Immature natural killer cell (primary cell): ENCODE results near the gene PHAF1. TPM values are rescaled to one million over a fixed set of nuclear protein-coding genes. Genes with fewer than 3 reads are reported as not detected.

ENCODE experiments used
- DNase-seq, 3 donors: peaks; one replicate each; pipeline ENCODE4 v3.0.0; 2022; ENCODE audit warnings: mixed read lengths in 1 of 3
- H3K27ac Mint-ChIP-seq, 6 donors: one replicate each; pipeline ENCODE4 v1.8.0; 2020; ENCODE audit warnings: mixed read lengths in 6 of 6, mild to moderate bottlenecking in 5 of 6, inconsistent platforms in 4 of 6, moderate library complexity in 3 of 6
- H3K27me3 Mint-ChIP-seq, 3 donors: one replicate each; pipeline ENCODE4 v1.8.0; 2020 to 2021; ENCODE audit warnings: low read depth in 3 of 3, mild to moderate bottlenecking in 3 of 3, mixed read lengths in 3 of 3, moderate library complexity in 3 of 3, inconsistent platforms in 1 of 3
- H3K36me3 Mint-ChIP-seq, 3 donors: one replicate each; pipeline ENCODE4 v1.8.0; 2020; ENCODE audit warnings: mixed read lengths in 3 of 3, inconsistent platforms in 2 of 3, mild to moderate bottlenecking in 2 of 3
- H3K4me1 Mint-ChIP-seq, 2 donors: one replicate each; pipeline ENCODE4 v1.8.0; 2020; ENCODE audit warnings: inconsistent platforms in 2 of 2, mild to moderate bottlenecking in 2 of 2, mixed read lengths in 2 of 2, moderate library complexity in 1 of 2
- H3K4me3 Mint-ChIP-seq, 5 donors: one replicate each; pipeline ENCODE4 v1.8.0; 2020; ENCODE audit warnings: mild to moderate bottlenecking in 5 of 5, mixed read lengths in 5 of 5, inconsistent platforms in 3 of 5, moderate library complexity in 3 of 5
- H3K9me3 Mint-ChIP-seq, 6 donors: one replicate each; pipeline ENCODE4 v1.8.0; 2020; ENCODE audit warnings: mild to moderate bottlenecking in 6 of 6, mixed read lengths in 6 of 6, inconsistent platforms in 4 of 6, moderate library complexity in 3 of 6
- polyA plus RNA-seq, 3 donors: library from polyadenylated mRNA; unstranded; fragments of 300-500 nt; fragmentation: Illumina TruSeq; gene quantifications; one replicate each; pipeline ENCODE4 v1.2.3, GENCODE V29; 2021

PHAF1 gene
- polyA plus RNA-seq, 3 donors from 2014 or later = 5.7 to 15.1 (median 14.4) TPM

GRCh38 chr16:67155295-67156142, 45.8 kb downstream of the PHAF1 start:
- Mint-ChIP-seq H3K4me3 (peak overlapping the region; percentile 48 to 72 (median 59)), H3K4me1 (peaks cover 26 to 32% of the 10 kb centered on the region in 2 donors), H3K27me3 (peaks cover 4 to 7% (median 5%) of the 10 kb centered on the region in 3 donors), H3K9me3 (no peaks in the 10 kb centered on the region), H3K36me3 (no peaks in the 10 kb centered on the region), H3K27ac (no peak overlapping the region)
- DNase-seq = peak; percentile 70 to 78 (median 78)

- H3K4me3 Mint-ChIP-seq = no peak overlapping the region
- peaks cover 0 to 2% (median 0%) of the 10 kb centered on the region in 6 donors for H3K9me3 Mint-ChIP-seq
- peaks cover 10 to 13% (median 10%) of the 10 kb centered on the region in 3 donors for H3K27me3 Mint-ChIP-seq
- DNase-seq = no peak
- peaks cover 33 to 36% of the 10 kb centered on the region in 2 donors for H3K4me1 Mint-ChIP-seq
- H3K27ac Mint-ChIP-seq = no peak overlapping the region
- H3K36me3 Mint-ChIP-seq = no peaks in the 10 kb centered on the region
These were observed 46.6 kb downstream of the PHAF1 start for GRCh38 chr16:67156143-67156844.

- H3K36me3 Mint-ChIP-seq = no peaks in the 10 kb centered on the region
- peaks cover 10 to 11% (median 11%) of the 10 kb centered on the region in 3 donors for H3K27me3 Mint-ChIP-seq
- peak overlapping the region; percentile 31 to 53 (median 39) for H3K4me3 Mint-ChIP-seq
- H3K27ac Mint-ChIP-seq = peak overlapping the region in 2 of 6 donors; percentile 6 to 68
- H3K9me3 Mint-ChIP-seq = peaks cover 0 to 2% (median 0%) of the 10 kb centered on the region in 6 donors
- DNase-seq = no peak
- peaks cover 34 to 38% of the 10 kb centered on the region in 2 donors for H3K4me1 Mint-ChIP-seq
These were observed 47.5 kb downstream of the PHAF1 start for GRCh38 chr16:67157106-67157748.

GRCh38 chr16:67157892-67158635, 48.3 kb downstream of the PHAF1 start:
- H3K4me1 Mint-ChIP-seq = peaks cover 38 to 40% of the 10 kb centered on the region in 2 donors
- no peaks in the 10 kb centered on the region for H3K36me3 Mint-ChIP-seq
- no peak for DNase-seq
- peaks cover 0 to 2% (median 0%) of the 10 kb centered on the region in 6 donors for H3K9me3 Mint-ChIP-seq
- H3K4me3 Mint-ChIP-seq = peak overlapping the region; percentile 88 to 91 (median 89)
- H3K27me3 Mint-ChIP-seq = peaks cover 10 to 18% (median 14%) of the 10 kb centered on the region in 3 donors
- peak overlapping the region; percentile 68 to 92 (median 78) for H3K27ac Mint-ChIP-seq

- DNase-seq = peak; percentile 47 to 51 (median 51)
- Mint-ChIP-seq H3K27me3 (peaks cover 10 to 18% (median 14%) of the 10 kb centered on the region in 3 donors), H3K27ac (peak overlapping the region; percentile 68 to 92 (median 80)), H3K4me1 (peaks cover 38 to 43% of the 10 kb centered on the region in 2 donors), H3K36me3 (no peaks in the 10 kb centered on the region), H3K9me3 (peaks cover 0 to 2% (median 0%) of the 10 kb centered on the region in 6 donors), H3K4me3 (peak overlapping the region; percentile 88 to 91 (median 89))
These were observed 49.2 kb downstream of the PHAF1 start for GRCh38 chr16:67158637-67159600.

GRCh38 chr16:67161595-67162058, 51.9 kb downstream of the PHAF1 start:
- H3K4me1 Mint-ChIP-seq = peaks cover 38 to 46% of the 10 kb centered on the region in 2 donors
- peaks cover 16 to 20% (median 17%) of the 10 kb centered on the region in 3 donors for H3K27me3 Mint-ChIP-seq
- no peaks in the 10 kb centered on the region for H3K36me3 Mint-ChIP-seq
- no peak overlapping the region for H3K27ac Mint-ChIP-seq
- DNase-seq = no peak
- peaks cover 0 to 2% (median 0%) of the 10 kb centered on the region in 6 donors for H3K9me3 Mint-ChIP-seq
- peak overlapping the region; percentile 38 to 91 (median 48) for H3K4me3 Mint-ChIP-seq

GRCh38 chr16:67162506-67163163, 52.9 kb downstream of the PHAF1 start:
- no peak for DNase-seq
- peaks cover 15 to 23% (median 21%) of the 10 kb centered on the region in 3 donors for H3K27me3 Mint-ChIP-seq
- peak overlapping the region; percentile 21 to 66 (median 47) for H3K4me3 Mint-ChIP-seq
- H3K27ac Mint-ChIP-seq = no peak overlapping the region
- no peaks in the 10 kb centered on the region for H3K36me3 Mint-ChIP-seq
- peaks cover 30 to 45% of the 10 kb centered on the region in 2 donors for H3K4me1 Mint-ChIP-seq
- H3K9me3 Mint-ChIP-seq = peaks cover 0 to 4% (median 0%) of the 10 kb centered on the region in 6 donors

GRCh38 chr16:67163164-67163998, 53.6 kb downstream of the PHAF1 start:
- DNase-seq = peak in 1 of 3 donors; percentile 23
- Mint-ChIP-seq H3K27ac (no peak overlapping the region), H3K4me3 (peak overlapping the region in 3 of 5 donors; percentile 41 to 58 (median 56)), H3K36me3 (no peaks in the 10 kb centered on the region), H3K27me3 (peaks cover 14 to 28% (median 23%) of the 10 kb centered on the region in 3 donors), H3K4me1 (peaks cover 27 to 39% of the 10 kb centered on the region in 2 donors), H3K9me3 (peaks cover 0 to 4% (median 0%) of the 10 kb centered on the region in 6 donors)

- H3K4me3 Mint-ChIP-seq = peak overlapping the region in 4 of 5 donors; percentile 38 to 59 (median 48)
- H3K4me1 Mint-ChIP-seq = peaks cover 20 to 32% of the 10 kb centered on the region in 2 donors
- DNase-seq = no peak
- no peaks in the 10 kb centered on the region for H3K36me3 Mint-ChIP-seq
- H3K9me3 Mint-ChIP-seq = peaks cover 0 to 4% (median 0%) of the 10 kb centered on the region in 6 donors
- H3K27me3 Mint-ChIP-seq = peaks cover 14 to 33% (median 24%) of the 10 kb centered on the region in 3 donors
- no peak overlapping the region for H3K27ac Mint-ChIP-seq
These were observed 54.3 kb downstream of the PHAF1 start for GRCh38 chr16:67163999-67164558.

GRCh38 chr16:67164599-67165061, 54.9 kb downstream of the PHAF1 start, which contains the start of gene HSF4:
HSF4 (plus strand) TSS chr16:67164745; CDS start chr16:67164812, 67 bp downstream.
- Mint-ChIP-seq H3K36me3 (no peaks in the 10 kb centered on the region), H3K4me1 (peaks cover 19 to 30% of the 10 kb centered on the region in 2 donors), H3K27me3 (peaks cover 14 to 34% (median 25%) of the 10 kb centered on the region in 3 donors), H3K27ac (no peak within 1 kb of the TSS), H3K9me3 (peaks cover 0 to 4% (median 0%) of the 10 kb centered on the region in 6 donors), H3K4me3 (peak within 1 kb of the TSS in 4 of 5 donors; percentile 38 to 59 (median 48))
- DNase-seq = no peak
